Liver (tissue), 9 donors: ENCODE results near the gene GPI. TPM values are rescaled to one million over a fixed set of nuclear protein-coding genes. Genes with fewer than 3 reads are reported as not detected.

Source experiments
- DNase-seq: peaks from one replicate; pipeline ENCODE4 v3.0.0-alpha.2; 2017; ENCODE audit warnings: low spot score
- H3K27ac ChIP-seq, 2 donors: one replicate each; pipeline ENCODE4 v1.7.0; 2013; ENCODE audit warnings: inconsistent platforms in 2 of 2, low read length in 2 of 2, control low read depth in 1 of 2, low read depth in 1 of 2, mild to moderate bottlenecking in 1 of 2
- H3K27me3 ChIP-seq, 4 donors: one replicate each; pipeline versions ENCODE4 v1.6.1 to v1.7.0; 2013; ENCODE audit warnings: low read length in 3 of 4, inconsistent platforms in 1 of 4, mild to moderate bottlenecking in 1 of 4, moderate library complexity in 1 of 4; ENCODE audit not compliant: control insufficient read depth in 4 of 4, insufficient read depth in 4 of 4
- H3K36me3 ChIP-seq, 4 donors: one replicate each; pipeline versions ENCODE4 v1.6.1 to v1.7.0; 2013; ENCODE audit warnings: low read length in 3 of 4, mild to moderate bottlenecking in 3 of 4, low read depth in 1 of 4, moderate library complexity in 1 of 4; ENCODE audit not compliant: control insufficient read depth in 4 of 4, insufficient read depth in 3 of 4
- H3K4me1 ChIP-seq, 4 donors: one replicate each; pipeline versions ENCODE4 v1.6.1 to v1.7.0; 2013; ENCODE audit warnings: low read length in 3 of 4, mild to moderate bottlenecking in 3 of 4, moderate library complexity in 1 of 4; ENCODE audit not compliant: control insufficient read depth in 4 of 4, insufficient read depth in 4 of 4
- H3K4me3 ChIP-seq, 3 donors: one replicate each; pipeline versions ENCODE4 v1.6.1 to v1.7.0; 2013; ENCODE audit warnings: low read length in 3 of 3, control low read depth in 1 of 3, low read depth in 1 of 3, mild to moderate bottlenecking in 1 of 3
- H3K9ac ChIP-seq, 2 donors: one replicate each; pipeline ENCODE4 v1.7.0; 2013; ENCODE audit warnings: low read length in 2 of 2, mild to moderate bottlenecking in 2 of 2, moderate library complexity in 2 of 2, control low read depth in 1 of 2, low read depth in 1 of 2
- H3K9me3 ChIP-seq, 4 donors: one replicate each; pipeline versions ENCODE4 v1.6.1 to v1.7.0; 2013; ENCODE audit warnings: low read length in 3 of 4; ENCODE audit not compliant: control insufficient read depth in 4 of 4
- EGR1 ChIP-seq, 2 donors: IDR thresholded peaks; 2 replicates each; pipeline ENCODE4 v1.6.1; 2016 to 2018; ENCODE audit warnings: antibody characterized with exemption in 2 of 2, low read depth in 2 of 2
- FOXA1 ChIP-seq: IDR thresholded peaks from 2 replicates; pipeline ENCODE4 v1.6.1; 2016; ENCODE audit warnings: antibody characterized with exemption
- FOXA2 ChIP-seq: IDR thresholded peaks from 2 replicates; pipeline ENCODE4 v1.6.1; 2016; ENCODE audit warnings: antibody characterized with exemption
- GABPA ChIP-seq, 2 donors: IDR thresholded peaks in 1 of 2; conservative IDR thresholded peaks in 1 of 2; 2 replicates each; pipeline ENCODE4 v1.6.1; 2016; ENCODE audit warnings: antibody characterized with exemption in 2 of 2, mild to moderate bottlenecking in 1 of 2, moderate library complexity in 1 of 2
- HNF4A ChIP-seq, 2 donors: conservative IDR thresholded peaks; 2 replicates each; pipeline ENCODE4 v1.6.1; 2016; ENCODE audit warnings: antibody characterized with exemption in 2 of 2, mild to moderate bottlenecking in 2 of 2
- HNF4G ChIP-seq: IDR thresholded peaks from 2 replicates; pipeline ENCODE4 v1.6.1; 2016; ENCODE audit warnings: antibody characterized with exemption
- JUND ChIP-seq, 2 donors: IDR thresholded peaks; 2 replicates each; pipeline ENCODE4 v1.6.1; 2016; ENCODE audit warnings: antibody characterized with exemption in 2 of 2
- NR2F2 ChIP-seq: IDR thresholded peaks from 2 replicates; pipeline ENCODE4 v1.6.1; 2016; ENCODE audit warnings: antibody characterized with exemption
- RAD21 ChIP-seq, 2 donors: IDR thresholded peaks; 2 replicates each; pipeline ENCODE4 v1.6.1; 2016; ENCODE audit warnings: antibody characterized with exemption in 2 of 2, mild to moderate bottlenecking in 2 of 2
- RXRA ChIP-seq, 2 donors: IDR thresholded peaks; 2 replicates each; pipeline ENCODE4 v1.6.1; 2017 to 2018; ENCODE audit warnings: antibody characterized with exemption in 2 of 2, mild to moderate bottlenecking in 1 of 2
- SP1 ChIP-seq: IDR thresholded peaks from 2 replicates; pipeline ENCODE4 v1.6.1; 2018; ENCODE audit warnings: antibody characterized with exemption, mild to moderate bottlenecking
- TAF1 ChIP-seq: conservative IDR thresholded peaks from 2 replicates; pipeline ENCODE4 v1.6.1; 2016; ENCODE audit warnings: antibody characterized with exemption, mild to moderate bottlenecking
- YY1 ChIP-seq: IDR thresholded peaks from 2 replicates; pipeline ENCODE4 v1.6.1; 2016; ENCODE audit warnings: antibody characterized with exemption, mild to moderate bottlenecking
- WGBS: extraction: QIAGEN DNeasy Blood & Tissue Kit; methylation state at CpG from one replicate; pipeline ENCODE4 v1.1.7; 2013; 5-methylcytosine and 5-hydroxymethylcytosine counted together
- polyA plus RNA-seq, 2 donors: library from polyadenylated mRNA; stranded (reverse) in 1 of 2; unstranded in 1 of 2; fragments of 200-250 nt in 1 of 2; fragments of >200 nt in 1 of 2; fragmentation: Nextera tagmentation in 1 of 2; extraction: Ambion mirVana in 1 of 2; gene quantifications; one replicate each; pipeline versions ENCODE4 v1.2.1 to v1.2.3, GENCODE V29; 2013 to 2015
- total RNA-seq, 2 donors: library from RNA; depleted of rRNA; stranded (reverse); fragments of >200 nt; gene quantifications; one replicate each; pipeline ENCODE4 v1.2.3, GENCODE V29; 2014
- TF ChIP-seq, protein P1 (sequence below): IDR thresholded peaks from 2 replicates; pipeline ENCODE4 v1.6.1; 2016; ENCODE audit warnings: antibody characterized with exemption, mild to moderate bottlenecking
- TF ChIP-seq, protein P2 (sequence below): IDR thresholded peaks from 2 replicates; pipeline ENCODE4 v1.6.1; 2016; ENCODE audit warnings: antibody characterized with exemption
- TF ChIP-seq, protein P3 (sequence below): fragments of 150-350 bp; IDR thresholded peaks from 2 replicates; pipeline ENCODE4 v1.5.1; 2017; ENCODE audit warnings: improper control_type of control experiment, low read depth, low read length; ENCODE audit not compliant: missing input control
- TF ChIP-seq, protein P4 (sequence below): IDR thresholded peaks from 2 replicates; pipeline ENCODE4 v1.6.1; 2016; ENCODE audit warnings: antibody characterized with exemption
- TF ChIP-seq, protein P5 (sequence below): IDR thresholded peaks from 2 replicates; pipeline ENCODE4 v1.6.1; 2016; ENCODE audit warnings: antibody characterized with exemption
- donor health status: healthy.
- donor health status: healthy.
- donor health status: healthy.
- donor health status: healthy.
- donor health status: healthy.

The GPI gene
- total and polyA plus RNA-seq, 4 donors: 61.8 to 191 (median 158) TPM

DNA sequence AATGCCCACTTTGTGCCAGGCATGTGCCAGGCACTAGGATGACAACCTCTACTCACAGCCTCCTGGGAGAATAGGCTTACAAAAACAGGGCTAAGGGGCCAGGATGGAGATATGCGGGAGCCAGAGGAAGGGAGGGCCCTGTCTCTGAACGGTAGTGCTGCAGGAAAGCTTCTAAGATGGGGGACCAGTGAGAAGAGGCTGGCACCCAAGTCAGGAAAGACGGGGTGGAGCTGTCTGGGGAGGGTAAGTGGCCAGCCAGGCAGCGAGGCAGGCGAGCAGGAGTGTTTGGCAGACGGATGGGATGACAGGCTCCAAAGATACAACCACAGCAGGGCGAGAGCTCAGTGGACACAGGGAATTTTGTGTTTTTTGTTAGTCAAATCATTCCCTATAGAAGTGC lies 44.7 kb upstream of the GPI start:
- H3K36me3 ChIP-seq: peaks cover 3 to 14% (median 6%) of the 10 kb centered on the region in 4 donors
- no peak overlapping the region for H3K9ac ChIP-seq
- H3K27ac ChIP-seq: no peak overlapping the region
- no peak for DNase-seq
- TF ChIP-seq, protein P1, sequence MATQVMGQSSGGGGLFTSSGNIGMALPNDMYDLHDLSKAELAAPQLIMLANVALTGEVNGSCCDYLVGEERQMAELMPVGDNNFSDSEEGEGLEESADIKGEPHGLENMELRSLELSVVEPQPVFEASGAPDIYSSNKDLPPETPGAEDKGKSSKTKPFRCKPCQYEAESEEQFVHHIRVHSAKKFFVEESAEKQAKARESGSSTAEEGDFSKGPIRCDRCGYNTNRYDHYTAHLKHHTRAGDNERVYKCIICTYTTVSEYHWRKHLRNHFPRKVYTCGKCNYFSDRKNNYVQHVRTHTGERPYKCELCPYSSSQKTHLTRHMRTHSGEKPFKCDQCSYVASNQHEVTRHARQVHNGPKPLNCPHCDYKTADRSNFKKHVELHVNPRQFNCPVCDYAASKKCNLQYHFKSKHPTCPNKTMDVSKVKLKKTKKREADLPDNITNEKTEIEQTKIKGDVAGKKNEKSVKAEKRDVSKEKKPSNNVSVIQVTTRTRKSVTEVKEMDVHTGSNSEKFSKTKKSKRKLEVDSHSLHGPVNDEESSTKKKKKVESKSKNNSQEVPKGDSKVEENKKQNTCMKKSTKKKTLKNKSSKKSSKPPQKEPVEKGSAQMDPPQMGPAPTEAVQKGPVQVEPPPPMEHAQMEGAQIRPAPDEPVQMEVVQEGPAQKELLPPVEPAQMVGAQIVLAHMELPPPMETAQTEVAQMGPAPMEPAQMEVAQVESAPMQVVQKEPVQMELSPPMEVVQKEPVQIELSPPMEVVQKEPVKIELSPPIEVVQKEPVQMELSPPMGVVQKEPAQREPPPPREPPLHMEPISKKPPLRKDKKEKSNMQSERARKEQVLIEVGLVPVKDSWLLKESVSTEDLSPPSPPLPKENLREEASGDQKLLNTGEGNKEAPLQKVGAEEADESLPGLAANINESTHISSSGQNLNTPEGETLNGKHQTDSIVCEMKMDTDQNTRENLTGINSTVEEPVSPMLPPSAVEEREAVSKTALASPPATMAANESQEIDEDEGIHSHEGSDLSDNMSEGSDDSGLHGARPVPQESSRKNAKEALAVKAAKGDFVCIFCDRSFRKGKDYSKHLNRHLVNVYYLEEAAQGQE: no peak
- TF ChIP-seq JUND (IDR thresholded peaks at IDR 0.05): no peak
- TF ChIP-seq SP1: no peak
- no peak for TF ChIP-seq GABPA (IDR thresholded peaks at IDR 0.05 in 1 of 2, conservative IDR thresholded peaks at IDR 0.05 in 1 of 2)
- no peak for TF ChIP-seq FOXA1
- no peak for TF ChIP-seq EGR1 (IDR thresholded peaks at IDR 0.05; ENCODE audit: low read depth in 2 of 2)
- TF ChIP-seq, protein P2, sequence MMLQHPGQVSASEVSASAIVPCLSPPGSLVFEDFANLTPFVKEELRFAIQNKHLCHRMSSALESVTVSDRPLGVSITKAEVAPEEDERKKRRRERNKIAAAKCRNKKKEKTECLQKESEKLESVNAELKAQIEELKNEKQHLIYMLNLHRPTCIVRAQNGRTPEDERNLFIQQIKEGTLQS: no peak
- TF ChIP-seq RXRA (IDR thresholded peaks at IDR 0.05): no peak
- TF ChIP-seq NR2F2: no peak
- TF ChIP-seq, protein P3, sequence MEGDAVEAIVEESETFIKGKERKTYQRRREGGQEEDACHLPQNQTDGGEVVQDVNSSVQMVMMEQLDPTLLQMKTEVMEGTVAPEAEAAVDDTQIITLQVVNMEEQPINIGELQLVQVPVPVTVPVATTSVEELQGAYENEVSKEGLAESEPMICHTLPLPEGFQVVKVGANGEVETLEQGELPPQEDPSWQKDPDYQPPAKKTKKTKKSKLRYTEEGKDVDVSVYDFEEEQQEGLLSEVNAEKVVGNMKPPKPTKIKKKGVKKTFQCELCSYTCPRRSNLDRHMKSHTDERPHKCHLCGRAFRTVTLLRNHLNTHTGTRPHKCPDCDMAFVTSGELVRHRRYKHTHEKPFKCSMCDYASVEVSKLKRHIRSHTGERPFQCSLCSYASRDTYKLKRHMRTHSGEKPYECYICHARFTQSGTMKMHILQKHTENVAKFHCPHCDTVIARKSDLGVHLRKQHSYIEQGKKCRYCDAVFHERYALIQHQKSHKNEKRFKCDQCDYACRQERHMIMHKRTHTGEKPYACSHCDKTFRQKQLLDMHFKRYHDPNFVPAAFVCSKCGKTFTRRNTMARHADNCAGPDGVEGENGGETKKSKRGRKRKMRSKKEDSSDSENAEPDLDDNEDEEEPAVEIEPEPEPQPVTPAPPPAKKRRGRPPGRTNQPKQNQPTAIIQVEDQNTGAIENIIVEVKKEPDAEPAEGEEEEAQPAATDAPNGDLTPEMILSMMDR: no peak
- TF ChIP-seq, protein P4, sequence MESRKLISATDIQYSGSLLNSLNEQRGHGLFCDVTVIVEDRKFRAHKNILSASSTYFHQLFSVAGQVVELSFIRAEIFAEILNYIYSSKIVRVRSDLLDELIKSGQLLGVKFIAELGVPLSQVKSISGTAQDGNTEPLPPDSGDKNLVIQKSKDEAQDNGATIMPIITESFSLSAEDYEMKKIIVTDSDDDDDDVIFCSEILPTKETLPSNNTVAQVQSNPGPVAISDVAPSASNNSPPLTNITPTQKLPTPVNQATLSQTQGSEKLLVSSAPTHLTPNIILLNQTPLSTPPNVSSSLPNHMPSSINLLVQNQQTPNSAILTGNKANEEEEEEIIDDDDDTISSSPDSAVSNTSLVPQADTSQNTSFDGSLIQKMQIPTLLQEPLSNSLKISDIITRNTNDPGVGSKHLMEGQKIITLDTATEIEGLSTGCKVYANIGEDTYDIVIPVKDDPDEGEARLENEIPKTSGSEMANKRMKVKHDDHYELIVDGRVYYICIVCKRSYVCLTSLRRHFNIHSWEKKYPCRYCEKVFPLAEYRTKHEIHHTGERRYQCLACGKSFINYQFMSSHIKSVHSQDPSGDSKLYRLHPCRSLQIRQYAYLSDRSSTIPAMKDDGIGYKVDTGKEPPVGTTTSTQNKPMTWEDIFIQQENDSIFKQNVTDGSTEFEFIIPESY: no peak
- TF ChIP-seq HNF4G: no peak
- TF ChIP-seq HNF4A (conservative IDR thresholded peaks at IDR 0.05): no peak
- TF ChIP-seq TAF1: no peak
- no peak for TF ChIP-seq YY1
- TF ChIP-seq FOXA2: no peak
- TF ChIP-seq, protein P5, sequence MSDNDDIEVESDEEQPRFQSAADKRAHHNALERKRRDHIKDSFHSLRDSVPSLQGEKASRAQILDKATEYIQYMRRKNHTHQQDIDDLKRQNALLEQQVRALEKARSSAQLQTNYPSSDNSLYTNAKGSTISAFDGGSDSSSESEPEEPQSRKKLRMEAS: no peak
- TF ChIP-seq RAD21 (IDR thresholded peaks at IDR 0.05): no peak
- no peaks in the 10 kb centered on the region for H3K4me1 ChIP-seq
- WGBS: 83% methylated on average over 7 of the region's 7 CpGs
- no peak overlapping the region for H3K4me3 ChIP-seq
- no peaks in the 10 kb centered on the region for H3K27me3 ChIP-seq
- H3K9me3 ChIP-seq: no peaks in the 10 kb centered on the region
